CD4-positive, alpha-beta T cell treated with Interleukin-17A for 4 hours (primary cell): ENCODE data around the gene MMP25.
A peak's percentile ranks its signal among the peaks of the same experiment; 100 is the strongest.
"Not testable (repeated sequence)": the region's sequence is repeated elsewhere in the genome, so short reads cannot be mapped to it uniquely, and the experiment has no call there.

Experiments used
- DNase-seq: peaks from one replicate; pipeline ENCODE4 v3.0.0-alpha.2; 2020; ENCODE audit warnings: mixed read lengths

MMP25 gene

DNA sequence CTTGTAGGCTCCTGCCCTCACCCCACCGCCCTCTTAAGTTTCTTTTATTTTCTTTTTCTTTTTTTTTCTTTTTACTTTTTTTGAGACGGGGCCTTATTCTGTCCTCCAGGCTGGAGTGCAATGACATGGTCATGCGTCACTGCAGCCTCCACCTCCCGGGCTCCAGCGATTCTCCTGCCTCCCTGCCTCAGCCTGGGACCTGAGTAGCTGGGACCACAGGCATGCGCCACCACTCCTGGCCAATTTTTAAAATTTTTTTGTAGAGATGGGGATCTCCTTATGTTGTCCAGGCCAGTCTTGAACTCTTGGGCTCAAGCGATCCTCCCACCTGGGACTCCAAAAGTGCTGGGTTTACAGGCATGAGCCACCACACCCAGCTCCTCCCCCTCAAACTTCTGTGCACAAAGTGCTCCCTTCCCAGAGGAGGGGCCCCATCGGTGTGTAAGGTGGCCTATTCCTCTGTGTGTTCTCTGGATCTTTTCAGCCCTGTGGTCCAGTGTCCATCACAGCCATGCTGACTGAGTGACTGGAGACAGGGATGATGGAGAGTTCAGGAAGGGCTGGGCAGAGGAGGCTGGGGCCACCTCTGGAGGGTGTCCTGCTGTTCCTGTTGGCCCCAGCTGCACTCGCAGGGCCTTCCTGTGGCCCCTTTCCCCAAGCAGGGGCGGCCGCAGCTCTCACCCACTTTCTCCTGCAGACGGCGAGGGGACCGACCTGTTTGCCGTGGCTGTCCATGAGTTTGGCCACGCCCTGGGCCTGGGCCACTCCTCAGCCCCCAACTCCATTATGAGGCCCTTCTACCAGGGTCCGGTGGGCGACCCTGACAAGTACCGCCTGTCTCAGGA, 10.2 kb downstream of the MMP25 start:
- DNase-seq, result no peak

GRCh38 chr16:3057181-3058138, 11.1 kb downstream of the MMP25 start:
- DNase-seq, result no peak

DNA sequence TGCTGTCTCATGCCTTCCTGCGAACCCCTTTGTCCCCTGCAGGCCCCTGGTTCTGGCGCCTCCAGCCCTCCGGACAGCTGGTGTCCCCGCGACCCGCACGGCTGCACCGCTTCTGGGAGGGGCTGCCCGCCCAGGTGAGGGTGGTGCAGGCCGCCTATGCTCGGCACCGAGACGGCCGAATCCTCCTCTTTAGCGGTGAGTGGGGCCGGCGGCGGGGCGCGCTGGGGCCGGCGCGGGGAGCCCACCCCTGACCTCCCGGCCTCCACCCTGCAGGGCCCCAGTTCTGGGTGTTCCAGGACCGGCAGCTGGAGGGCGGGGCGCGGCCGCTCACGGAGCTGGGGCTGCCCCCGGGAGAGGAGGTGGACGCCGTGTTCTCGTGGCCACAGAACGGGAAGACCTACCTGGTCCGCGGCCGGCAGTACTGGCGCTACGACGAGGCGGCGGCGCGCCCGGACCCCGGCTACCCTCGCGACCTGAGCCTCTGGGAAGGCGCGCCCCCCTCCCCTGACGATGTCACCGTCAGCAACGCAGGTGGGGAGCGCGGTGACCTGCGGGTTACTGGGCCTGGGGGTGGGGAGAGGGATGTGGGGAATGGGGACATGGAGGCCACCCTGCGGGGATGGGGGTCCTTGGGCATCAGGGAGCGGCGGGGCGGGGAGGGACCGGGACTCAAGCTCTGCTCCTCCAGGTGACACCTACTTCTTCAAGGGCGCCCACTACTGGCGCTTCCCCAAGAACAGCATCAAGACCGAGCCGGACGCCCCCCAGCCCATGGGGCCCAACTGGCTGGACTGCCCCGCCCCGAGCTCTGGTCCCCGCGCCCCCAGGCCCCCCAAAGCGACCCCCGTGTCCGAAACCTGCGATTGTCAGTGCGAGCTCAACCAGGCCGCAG, 12.0 kb downstream of the MMP25 start:
- peak; percentile 73 for DNase-seq

DNA sequence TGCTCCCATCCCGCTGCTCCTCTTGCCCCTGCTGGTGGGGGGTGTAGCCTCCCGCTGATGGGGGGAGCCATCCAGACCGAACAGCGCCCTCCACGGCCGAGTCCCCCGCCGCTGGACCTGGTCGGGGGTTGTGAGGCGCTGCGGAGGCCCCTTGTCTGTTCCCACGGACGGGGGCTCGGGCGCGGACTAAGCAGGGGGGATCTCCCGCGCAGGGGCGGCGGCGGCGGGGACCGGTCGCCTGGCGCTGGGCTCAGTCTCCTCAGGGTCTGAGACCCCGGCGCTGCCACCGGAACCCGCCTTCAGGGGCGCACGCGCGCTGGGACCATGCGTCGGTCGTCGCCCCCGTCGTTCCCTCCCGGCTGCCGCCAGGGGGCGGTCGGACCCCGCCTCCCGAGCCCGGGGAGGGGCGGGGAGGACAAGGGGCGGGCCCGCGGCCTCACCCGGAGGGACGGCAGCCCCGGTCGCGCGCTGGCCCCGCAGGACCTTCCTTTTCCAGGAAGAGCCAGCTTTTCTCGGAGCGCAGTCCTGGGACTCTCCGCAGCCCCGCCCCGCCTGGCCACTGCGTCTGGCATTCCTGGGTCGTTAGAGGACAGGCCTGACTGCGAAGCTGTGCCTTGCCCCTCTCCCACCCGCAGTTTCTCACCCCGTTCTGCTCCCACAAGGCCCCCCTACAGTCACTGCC, 12.8 kb downstream of the MMP25 start:
- peak; percentile 91 for DNase-seq

DNA sequence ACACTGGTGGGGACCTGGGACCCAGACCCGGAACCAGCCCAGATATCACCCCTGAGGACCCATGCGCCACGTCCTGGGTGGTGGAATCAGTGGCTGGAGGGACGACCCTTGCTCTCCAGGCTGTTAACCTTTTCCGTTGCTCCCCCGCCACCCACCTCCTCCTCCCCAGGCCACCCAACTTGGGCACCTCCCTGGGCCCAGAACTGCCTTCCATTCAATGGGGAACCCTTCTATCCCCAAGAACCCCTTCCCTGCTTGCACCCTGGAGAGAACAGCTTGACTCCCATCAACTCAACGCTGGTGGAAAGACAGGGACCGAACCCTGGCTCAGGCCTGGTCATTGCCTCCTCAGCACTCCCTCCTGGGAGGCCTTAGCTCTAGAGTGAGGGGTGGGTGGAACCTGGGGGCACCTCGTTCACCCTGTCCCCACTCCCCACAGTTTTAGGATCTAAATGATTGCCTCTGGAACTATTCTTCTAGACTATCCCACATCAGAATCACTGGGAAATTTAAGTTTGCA, 13.4 kb downstream of the MMP25 start:
- DNase-seq, result no peak

- DNase-seq, result no peak
These were observed 14.2 kb downstream of the MMP25 start for GRCh38 chr16:3060339-3061127.

DNA sequence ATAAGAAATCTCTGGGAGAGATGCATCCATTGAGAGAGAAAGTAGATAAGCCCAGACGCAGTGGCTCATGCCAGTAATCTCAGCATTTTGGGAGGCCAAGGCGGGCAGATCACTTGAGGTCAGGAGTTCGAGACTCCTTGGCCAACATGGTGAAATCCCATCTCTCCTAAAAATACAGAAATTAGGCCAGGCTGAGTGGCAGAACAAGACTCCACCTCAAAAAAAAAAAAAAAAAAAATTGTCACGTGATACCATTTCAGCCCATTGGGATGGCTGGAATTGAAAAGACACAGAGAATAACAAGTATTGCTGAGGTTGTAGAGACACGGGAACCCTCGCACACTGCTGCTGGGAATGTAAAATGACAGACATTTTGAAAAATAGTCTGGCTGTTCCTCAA, 16.2 kb downstream of the MMP25 start:
- no peak for DNase-seq

- no peak for DNase-seq
These were observed 17.4 kb downstream of the MMP25 start for GRCh38 chr16:3063625-3064386.

DNA sequence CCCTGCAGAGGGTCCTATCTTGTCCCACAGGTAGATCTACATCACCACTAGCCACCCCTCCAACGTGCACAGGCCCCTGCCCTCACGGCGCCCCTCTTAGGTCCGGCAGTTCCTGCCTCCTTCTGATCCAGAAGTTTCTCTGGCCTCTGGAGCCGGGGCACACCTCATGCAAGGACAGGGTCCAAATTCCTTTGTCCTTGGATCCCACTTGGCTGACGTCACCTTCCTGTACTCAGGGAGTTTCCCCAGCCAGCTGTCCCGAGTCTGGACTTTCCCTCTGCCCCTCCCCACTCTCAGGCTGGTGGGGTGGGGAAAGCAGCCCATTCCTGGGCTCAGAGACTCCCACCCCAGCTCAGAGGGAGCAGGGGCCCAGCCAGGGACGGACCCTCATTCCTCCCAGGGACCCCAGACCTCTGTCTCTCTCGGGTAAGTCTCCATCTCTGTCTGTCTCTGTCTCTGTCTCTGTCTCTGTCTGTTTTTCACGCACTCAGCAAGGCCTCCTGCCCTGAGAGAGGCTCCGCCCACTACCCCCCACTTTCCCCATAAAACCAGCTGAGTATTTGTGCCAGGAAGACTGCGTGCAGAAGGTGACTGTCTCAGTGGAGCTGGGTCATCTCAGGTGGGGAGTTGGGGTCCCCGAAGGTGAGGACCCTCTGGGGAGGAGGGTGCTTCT, 18.8 kb downstream of the MMP25 start, which contains the start of gene IL32:
TSS of gene IL32 (plus strand) at position 572 of the 673 bp plus-strand sequence. CDS start 172 bp downstream, outside the sequence.
- peak; percentile 87 for DNase-seq

DNA sequence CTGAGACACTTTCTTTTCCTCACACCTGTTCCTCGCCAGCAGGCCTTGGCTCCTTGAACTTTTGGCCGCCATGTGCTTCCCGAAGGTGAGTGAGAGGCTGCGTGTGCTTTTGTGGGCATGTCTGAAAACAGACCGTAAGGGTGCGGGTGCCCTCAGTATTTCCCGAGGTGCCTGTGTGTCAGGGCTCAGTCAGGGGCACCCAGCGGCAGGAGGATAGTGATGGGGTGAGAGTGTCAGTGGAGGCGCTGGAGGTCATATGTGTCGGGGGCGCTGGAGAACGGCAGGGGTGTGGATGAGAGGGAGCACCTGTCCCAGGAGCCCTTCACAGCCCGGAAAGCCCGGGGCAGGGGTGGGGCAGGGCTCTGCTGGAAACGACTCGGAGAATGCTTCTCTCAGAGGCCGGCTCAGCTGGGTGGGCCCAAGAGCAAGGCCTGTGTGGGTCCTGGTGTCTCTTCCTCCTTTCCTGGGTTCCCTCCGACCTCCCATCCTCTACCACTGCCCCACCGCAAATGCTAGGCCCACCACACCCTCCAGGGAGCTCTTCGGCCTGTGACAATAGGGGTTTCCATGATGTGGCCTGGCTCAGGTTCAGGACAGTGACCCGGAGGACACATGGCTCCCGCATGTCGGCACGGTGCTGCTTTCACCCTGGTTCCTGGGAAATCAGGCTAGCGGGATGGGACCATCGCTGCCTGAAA, 19.5 kb downstream of the MMP25 start:
- peak; percentile 57 for DNase-seq

- DNase-seq, result peak; percentile 33
These were observed 20.0 kb downstream of the MMP25 start for GRCh38 chr16:3066440-3066748.

- peak; percentile 37 for DNase-seq
These were observed 22.1 kb downstream of the MMP25 start for GRCh38 chr16:3068487-3068886.

GRCh38 chr16:3069146-3069545, 22.8 kb downstream of the MMP25 start:
- not testable (repeated sequence) for DNase-seq

- no peak for DNase-seq
These were observed 24.3 kb downstream of the MMP25 start for GRCh38 chr16:3070608-3071111.

DNA sequence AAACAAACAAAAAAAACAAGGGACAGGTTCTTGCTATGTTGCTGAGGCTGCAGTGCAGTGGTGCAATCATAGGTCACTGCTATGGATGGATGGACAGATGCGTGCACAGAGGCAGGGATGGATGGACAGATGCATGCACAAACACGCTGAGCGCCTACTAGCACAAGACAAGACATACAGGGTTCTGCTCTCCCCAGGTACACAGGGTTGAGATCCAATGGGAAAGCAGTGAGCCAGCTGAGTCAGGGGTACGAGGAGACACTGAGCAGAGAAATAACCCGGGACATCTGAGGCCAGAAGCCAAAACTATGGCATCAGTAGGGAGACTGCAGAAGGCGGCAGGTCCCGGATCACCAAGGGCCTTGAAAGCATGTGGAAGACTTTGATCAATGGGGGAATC, 25.3 kb downstream of the MMP25 start:
- DNase-seq, result no peak

GRCh38 chr16:3072148-3072547, 25.8 kb downstream of the MMP25 start:
- DNase-seq, result peak; percentile 49

DNA sequence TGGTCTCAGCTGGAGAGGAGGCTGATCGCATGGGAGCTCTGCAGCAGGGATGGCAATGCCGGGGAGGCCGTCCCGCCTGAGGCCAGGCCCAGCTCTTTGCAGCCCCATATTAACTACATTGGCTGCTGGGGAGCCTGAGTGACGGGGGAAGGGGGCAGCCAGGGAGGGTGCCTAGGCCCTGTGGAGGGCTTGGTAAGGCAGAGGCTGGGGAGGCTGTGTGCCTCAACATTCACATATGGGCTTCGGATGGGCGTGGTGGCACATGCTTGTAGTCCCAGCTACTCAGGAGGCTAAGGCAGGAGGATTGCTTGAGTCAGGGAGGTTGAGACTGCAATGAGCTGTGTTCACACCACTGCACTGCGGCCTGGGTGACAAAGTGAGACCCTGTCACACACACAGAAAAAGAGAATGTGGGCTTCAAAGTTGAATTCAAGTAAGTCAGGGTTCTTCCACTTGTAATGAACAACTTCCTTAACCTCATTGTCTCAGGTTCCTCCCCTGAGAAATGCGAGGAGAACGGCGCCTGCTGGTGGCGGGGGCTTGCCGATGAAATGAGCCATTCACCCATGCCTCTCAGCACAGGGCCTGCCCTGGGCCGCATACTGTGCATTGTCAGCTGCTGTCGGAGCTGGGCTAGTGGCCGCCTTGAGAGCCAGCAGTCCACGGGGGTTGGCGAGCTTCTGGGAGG, 26.4 kb downstream of the MMP25 start:
- DNase-seq, result peak; percentile 37

DNA sequence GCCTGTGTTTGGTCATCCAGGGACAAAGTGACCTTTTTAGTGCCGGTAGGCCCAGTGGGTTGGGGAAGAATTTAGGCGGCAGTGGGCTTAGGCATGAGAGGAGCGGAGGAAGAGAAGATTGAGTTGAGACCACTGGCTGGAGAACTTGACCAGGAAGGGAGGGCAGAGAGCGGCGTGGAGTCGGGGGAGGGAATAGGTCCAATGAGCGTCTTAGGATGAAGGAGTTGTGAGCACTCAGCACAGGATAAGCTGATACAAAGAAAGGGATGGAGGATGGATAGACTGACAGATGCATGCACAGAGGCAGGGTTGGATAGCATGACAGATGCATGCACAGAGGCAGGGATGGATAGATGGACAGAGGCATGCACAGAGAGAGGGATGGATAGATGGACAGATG, 27.1 kb downstream of the MMP25 start:
- no peak for DNase-seq
